ENCODE data around the gene VEGFA. TPM values are rescaled to one million over a fixed set of nuclear protein-coding genes. Genes with fewer than 3 reads are reported as not detected.

The VEGFA gene
- 172 and 174 TPM in 2 replicates for total RNA-seq (2022)
- Bru-seq, nascent RNA: percentile 95 among the genes with signal in this experiment
- percentile 95 among the genes with signal in this experiment for BruChase-seq, experiment 1, labeled RNA remaining after a 2-hour chase
- percentile 94 among the genes with signal in this experiment for BruChase-seq, experiment 2, labeled RNA remaining after a 6-hour chase
- long read RNA-seq, transcript VEGFA-227 (6 exons, 984 nt): minor isoform, 52 of 202 reads
- long read RNA-seq, transcript VEGFA-232 (8 exons, 1,170 nt): minor isoform, 6 of 202 reads
- long read RNA-seq, transcript VEGFA-231 (8 exons, 1,188 nt): minor isoform, 32 of 202 reads
- long read RNA-seq, transcript VEGFA-205 (7 exons, 3,535 nt): major isoform, 69 of 202 reads
- long read RNA-seq, partial matches to known transcripts: 11 of 202 reads
- long read RNA-seq, other reads (novel, unspliced or antisense): 25 of 202 reads

- H3K27ac Mint-ChIP-seq (ENCODE audit: unreplicated experiment): peak within 1 kb of the TSS; percentile 92
- peak within 1 kb of the TSS; percentile 96 for H3K4me3 Mint-ChIP-seq (ENCODE audit: unreplicated experiment)
- TSS peak; percentile 40 for BruUV-seq (replicated peaks)
- ChIA-PET POLR2A (interaction anchor here (0.5 to 2.3 kb wide), 29 partner anchors 9 to 1292 kb away, joined by 3 to 21 read pairs (median 6); partner anchors contain the start of gene RSPH9), CTCF (interaction anchor here (0.6 to 2.7 kb wide), 24 partner anchors 9 to 840 kb away, joined by 3 to 18 read pairs (median 4); partner anchors contain the start of gene MRPS18A)
- H3K4me3 ChIP-seq (ENCODE audit: low read depth, low read length): peak within 1 kb of the TSS; percentile 95
- peak; percentile 88 to 92 for DNase-seq
- no peaks in the 10 kb centered on the region for H3K9me3 ChIP-seq
- no peaks in the 10 kb centered on the region for H3K27me3 Mint-ChIP-seq (ENCODE audit: insufficient read depth, unreplicated experiment)
- H3K4me1 Mint-ChIP-seq (ENCODE audit: low read depth, unreplicated experiment): peaks cover 24% of the 10 kb centered on the region
- no peaks in the 10 kb centered on the region for H3K27me3 ChIP-seq (replicated peaks; ENCODE audit: control insufficient read depth, insufficient read depth, low read length)
- peaks cover 9% of the 10 kb centered on the region for H3K36me3 ChIP-seq (ENCODE audit: control insufficient read depth, insufficient read depth, low read length)
- intact Hi-C loops (cut with micrococcal nuclease; ENCODE audit: unreplicated experiment): loop anchor here (1.0 to 5.0 kb wide), 8 partner anchors 45 to 310 kb away; no protein-coding TSS in a partner anchor
- peaks cover 56% of the 10 kb centered on the region for H3K36me3 Mint-ChIP-seq (ENCODE audit: insufficient read depth, unreplicated experiment)
- no peaks in the 10 kb centered on the region for H3K9me3 Mint-ChIP-seq (ENCODE audit: unreplicated experiment)
- H3K4me1 ChIP-seq: peaks cover 37% of the 10 kb centered on the region
- peak; percentile 92 to 97 for TF ChIP-seq CTCF (IDR thresholded peaks at IDR 0.05; ENCODE audit: insufficient read depth in 1 of 2, low read depth in 1 of 2, low read length in 1 of 2, severe bottlenecking in 1 of 2, unreplicated experiment in 1 of 2)
These were observed at the start of gene VEGFA for GRCh38 chr6:43769526-43770371. TSS of gene VEGFA (plus strand) at chr6:43770211.

GRCh38 chr6:43720999-43721398 lies 49.0 kb upstream of the VEGFA start:
- DNase-seq: no peak
- Mint-ChIP-seq H3K27ac (ENCODE audit: unreplicated experiment) (no peak overlapping the region), H3K4me1 (ENCODE audit: low read depth, unreplicated experiment) (no peaks in the 10 kb centered on the region), H3K9me3 (ENCODE audit: unreplicated experiment) (no peaks in the 10 kb centered on the region), H3K27me3 (ENCODE audit: insufficient read depth, unreplicated experiment) (no peaks in the 10 kb centered on the region), H3K36me3 (ENCODE audit: insufficient read depth, unreplicated experiment) (no peaks in the 10 kb centered on the region), H3K4me3 (ENCODE audit: unreplicated experiment) (no peak overlapping the region)
- TF ChIP-seq CTCF (IDR thresholded peaks at IDR 0.05; ENCODE audit: insufficient read depth in 1 of 2, low read depth in 1 of 2, low read length in 1 of 2, severe bottlenecking in 1 of 2, unreplicated experiment in 1 of 2): no peak
- no TSS peak for BruUV-seq (replicated peaks)
- intact Hi-C loops (cut with micrococcal nuclease; ENCODE audit: unreplicated experiment): loop anchor here (5.0 kb wide), 3 partner anchors 54 to 231 kb away; no protein-coding TSS in a partner anchor
- Histone ChIP-seq H3K4me1 (no peaks in the 10 kb centered on the region), H3K36me3 (ENCODE audit: control insufficient read depth, insufficient read depth, low read length) (no peaks in the 10 kb centered on the region), H3K4me3 (ENCODE audit: low read depth, low read length) (no peak overlapping the region), H3K9me3 (no peaks in the 10 kb centered on the region), H3K27me3 (replicated peaks; ENCODE audit: control insufficient read depth, insufficient read depth, low read length) (no peaks in the 10 kb centered on the region)
- POLR2A ChIA-PET: interaction anchor here (0.7 kb wide), 1 partner anchor 216 kb away, joined by 6 read pairs; no protein-coding TSS in a partner anchor
- CTCF ChIA-PET: interaction anchor here (0.7 to 2.6 kb wide), 2 partner anchors 95 to 358 kb away, joined by 3 to 6 read pairs; no protein-coding TSS in a partner anchor

Measured in Caco-2 (cell line).